EH (cell line): ENCODE results near the gene CKB.
A peak's percentile ranks its signal among the peaks of the same experiment; 100 is the strongest.

ENCODE experiments used
- DNase-seq: peaks from one replicate; pipeline ENCODE4 v3.0.0-alpha.2; 2015; ENCODE audit warnings: low read depth

The CKB gene

GRCh38 chr14:103485504-103485903 lies 37.1 kb downstream of the CKB start:
- no peak for DNase-seq

GRCh38 chr14:103483600-103483999 lies 39.0 kb downstream of the CKB start:
- DNase-seq: peak; percentile 69

GRCh38 chr14:103480595-103480994 lies 42.0 kb downstream of the CKB start:
- no peak for DNase-seq

DNA sequence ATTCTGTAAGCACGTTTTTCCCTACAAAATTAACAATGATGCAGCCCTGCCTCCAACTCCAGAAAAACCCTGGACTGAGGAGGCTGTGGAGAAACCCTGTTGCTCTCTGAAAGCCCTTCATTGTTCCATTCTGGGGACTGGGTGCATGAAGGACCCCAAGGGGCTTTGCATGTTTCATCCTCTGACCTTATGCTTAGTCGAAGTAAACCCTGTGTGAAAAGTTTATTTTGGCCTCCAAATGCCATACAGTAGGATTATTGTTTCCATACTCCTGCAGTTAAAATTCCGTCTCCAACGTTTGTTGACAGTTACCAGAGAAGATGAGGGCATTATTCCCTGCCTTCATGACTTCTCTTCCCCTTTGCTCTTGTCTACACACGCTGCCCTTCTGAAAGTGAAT lies 46.0 kb downstream of the CKB start:
- no peak for DNase-seq

DNA sequence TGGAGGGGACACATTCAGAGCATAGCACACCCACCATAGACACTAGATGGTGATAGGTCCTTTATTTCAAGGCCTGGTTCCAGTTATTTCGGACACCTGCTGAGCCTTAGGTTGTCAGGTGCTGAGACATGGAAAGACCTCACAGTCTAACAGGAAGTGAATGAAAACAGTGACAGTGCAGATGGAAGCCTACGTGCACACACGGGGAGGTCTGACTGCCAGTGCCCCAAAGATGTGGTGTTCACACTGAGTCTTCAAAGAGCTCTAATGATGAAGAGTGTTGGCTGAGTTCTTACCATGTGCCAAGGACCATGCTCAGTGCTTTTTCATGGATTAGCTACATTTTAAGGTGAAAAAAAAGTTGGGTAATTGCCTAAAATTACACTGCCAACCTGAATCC lies 46.6 kb downstream of the CKB start:
- DNase-seq: no peak

GRCh38 chr14:103474893-103475292 lies 47.7 kb downstream of the CKB start:
- no peak for DNase-seq

- DNase-seq: peak; percentile 28
Measured at GRCh38 chr14:103472939-103473338, 49.7 kb downstream of the CKB start.
